ENCODE measurements around the gene DDX50.
"Not testable (repeated sequence)": the region's sequence is repeated elsewhere in the genome, so short reads cannot be mapped to it uniquely, and the experiment has no call there.

DDX50 gene

GRCh38 chr10:68901105-68901927, at the start of gene DDX50:
Gene DDX50, plus strand, starts transcription at chr10:68901315. Its CDS starts 70 bp downstream, at chr10:68901385.
- peak; percentile 91 to 94 for DNase-seq

- DNase-seq = no peak
These were observed 44.8 kb upstream of the DDX50 start for GRCh38 chr10:68856352-68856751.

GRCh38 chr10:68857005-68857404, 44.1 kb upstream of the DDX50 start:
- no peak for DNase-seq

GRCh38 chr10:68861253-68861652, 39.9 kb upstream of the DDX50 start:
- DNase-seq = no peak

- no peak for DNase-seq
These were observed 36.5 kb upstream of the DDX50 start for GRCh38 chr10:68864611-68865010.

GRCh38 chr10:68868173-68868572, 32.9 kb upstream of the DDX50 start:
- DNase-seq = not testable (repeated sequence)

GRCh38 chr10:68869623-68870022, 31.5 kb upstream of the DDX50 start:
- DNase-seq = no peak

GRCh38 chr10:68870061-68870460, 31.1 kb upstream of the DDX50 start:
- DNase-seq = no peak

- no peak for DNase-seq
These were observed 30.5 kb upstream of the DDX50 start for GRCh38 chr10:68870545-68871104.

- DNase-seq = no peak
These were observed 29.9 kb upstream of the DDX50 start for GRCh38 chr10:68871105-68871711.

GRCh38 chr10:68871731-68872342, 29.3 kb upstream of the DDX50 start:
- peak; percentile 45 to 80 for DNase-seq

GRCh38 chr10:68876246-68877138, 24.6 kb upstream of the DDX50 start:
- DNase-seq = no peak

GRCh38 chr10:68877482-68878110, 23.5 kb upstream of the DDX50 start:
- no peak for DNase-seq

- DNase-seq = no peak
These were observed 22.6 kb upstream of the DDX50 start for GRCh38 chr10:68878496-68878895.

- DNase-seq = no peak
These were observed 21.5 kb upstream of the DDX50 start for GRCh38 chr10:68879628-68880027.

GRCh38 chr10:68880181-68880580, 20.9 kb upstream of the DDX50 start:
- no peak for DNase-seq

- DNase-seq = no peak
These were observed 6.1 kb upstream of the DDX50 start for GRCh38 chr10:68895041-68895440.

- DNase-seq = peak; percentile 20 to 32
These were observed 3.8 kb upstream of the DDX50 start for GRCh38 chr10:68897336-68897741.

GRCh38 chr10:68899186-68899745, 1.8 kb upstream of the DDX50 start:
- no peak for DNase-seq

- peak; percentile 62 to 64 for DNase-seq
These were observed 549 bp upstream of the DDX50 start for GRCh38 chr10:68900427-68901104.

GRCh38 chr10:68902382-68902781, 1.3 kb downstream of the DDX50 start:
- no peak for DNase-seq
